Omental fat pad (tissue), 4 donors: ENCODE measurements around the gene MORC3. TPM values are rescaled to one million over a fixed set of nuclear protein-coding genes. Genes with fewer than 3 reads are reported as not detected.
A peak's percentile ranks its signal among the peaks of the same experiment; 100 is the strongest.

ENCODE experiments used
- ATAC-seq: fragments of 150-250 bp; one replicate; pipeline ENCODE4 v1.9.1; 2016; ENCODE audit warnings: mild to moderate bottlenecking, moderate library complexity; ENCODE audit not compliant: low FRiP score
- DNase-seq: peaks from one replicate; pipeline ENCODE4 v3.0.0-alpha.2; 2019; ENCODE audit warnings: low spot score
- CTCF ChIP-seq, 3 donors: fragments of 450-650 bp; IDR thresholded peaks; one replicate each; pipeline ENCODE4 v1.5.1; 2016 to 2017; ENCODE audit warnings: antibody characterized with exemption in 3 of 3, mild to moderate bottlenecking in 3 of 3, moderate library complexity in 2 of 3
- total RNA-seq, 4 donors: library from RNA; depleted of rRNA; stranded (reverse); fragments of >200 nt; gene quantifications; one replicate each; pipeline ENCODE4 v1.1.0, GENCODE V29; 2016

The MORC3 gene
- total RNA-seq, 4 donors from 2014 or later = 26.8 to 43.2 (median 34.1) TPM

- no peak for ATAC-seq
- no peak for DNase-seq
- TF ChIP-seq CTCF (IDR thresholded peaks at IDR 0.05) = no peak
These were observed 99.2 kb downstream of the MORC3 start for GRCh38 chr21:36419241-36419640.

- ATAC-seq = peak; percentile 82
- DNase-seq = no peak
- TF ChIP-seq CTCF (IDR thresholded peaks at IDR 0.05) = no peak
These were observed 100.0 kb downstream of the MORC3 start for GRCh38 chr21:36419996-36420395.

- no peak for TF ChIP-seq CTCF (IDR thresholded peaks at IDR 0.05)
- no peak for DNase-seq
- ATAC-seq = no peak
These were observed 100.8 kb downstream of the MORC3 start for GRCh38 chr21:36420571-36421339.

GRCh38 chr21:36422279-36423098 lies 102.5 kb downstream of the MORC3 start:
- TF ChIP-seq CTCF (IDR thresholded peaks at IDR 0.05) = no peak
- ATAC-seq (no peak), DNase-seq (no peak)

- DNase-seq (no peak), ATAC-seq (no peak)
- no peak for TF ChIP-seq CTCF (IDR thresholded peaks at IDR 0.05)
These were observed 103.9 kb downstream of the MORC3 start for GRCh38 chr21:36423771-36424433.

GRCh38 chr21:36424592-36424991 lies 104.6 kb downstream of the MORC3 start:
- no peak for TF ChIP-seq CTCF (IDR thresholded peaks at IDR 0.05)
- no peak for ATAC-seq
- DNase-seq = no peak
